HepG2 (cell line): Measurements from ENCODE around the gene STX1B. TPM values are rescaled to one million over a fixed set of nuclear protein-coding genes. Genes with fewer than 3 reads are reported as not detected.

Experiments
- BORCS8-MEF2B ChIP-seq: sonication (generic); formaldehyde crosslinking; IDR thresholded peaks from 2 replicates; pipeline ENCODE4 v1.8.0; 2022; ENCODE audit warnings: mild to moderate bottlenecking, missing genetic modification reagents
- E2F5 ChIP-seq: sonication (generic); formaldehyde crosslinking; conservative IDR thresholded peaks from 2 replicates; pipeline ENCODE4 v1.4.0; 2020; ENCODE audit warnings: missing genetic modification reagents
- GPN1 ChIP-seq: sonication (generic); formaldehyde crosslinking; IDR thresholded peaks from 2 replicates; pipeline ENCODE4 v1.5.1; 2020; ENCODE audit warnings: missing genetic modification reagents, borderline replicate concordance
- HOXA5 ChIP-seq: sonication (generic); formaldehyde crosslinking; IDR thresholded peaks from 2 replicates; pipeline ENCODE4 v1.4.0; 2020; ENCODE audit warnings: missing genetic modification reagents
- RAD51 ChIP-seq: fragments of 450-650 bp; IDR thresholded peaks from 2 replicates; pipeline ENCODE4 v1.6.1; 2016; ENCODE audit warnings: borderline replicate concordance
- SPEN ChIP-seq: sonication (generic); formaldehyde crosslinking; IDR thresholded peaks from 2 replicates; pipeline ENCODE4 v1.5.1; 2020; ENCODE audit warnings: low read depth, mild to moderate bottlenecking, missing genetic modification reagents
- TCF7L2 ChIP-seq: IDR thresholded peaks from 2 replicates; pipeline ENCODE4 v1.6.1; 2011; ENCODE audit warnings: mild to moderate bottlenecking, low read depth, low read length, moderate library complexity
- ZNF274 ChIP-seq: sonication (generic); formaldehyde crosslinking; IDR thresholded peaks from 2 replicates; pipeline ENCODE4 v1.5.1; 2020; ENCODE audit warnings: mild to moderate bottlenecking, missing genetic modification reagents
- ZNF30 ChIP-seq: sonication (generic); formaldehyde crosslinking; IDR thresholded peaks from 2 replicates; pipeline ENCODE4 v1.5.0; 2020; ENCODE audit warnings: mild to moderate bottlenecking, missing genetic modification reagents
- ZNF550 ChIP-seq: sonication (generic); formaldehyde crosslinking; IDR thresholded peaks from 2 replicates; pipeline ENCODE4 v1.4.0; 2020; ENCODE audit warnings: mild to moderate bottlenecking, missing genetic modification reagents, borderline replicate concordance
- ZNF569 ChIP-seq: sonication (generic); formaldehyde crosslinking; IDR thresholded peaks from 2 replicates; pipeline ENCODE4 v1.5.0; 2020; ENCODE audit warnings: mild to moderate bottlenecking, missing genetic modification reagents, moderate library complexity, borderline replicate concordance
- ZNF597 ChIP-seq: sonication (generic); formaldehyde crosslinking; IDR thresholded peaks from 2 replicates; pipeline ENCODE4 v1.5.0; 2020; ENCODE audit warnings: missing genetic modification reagents
- ZNF660 ChIP-seq: sonication (generic); formaldehyde crosslinking; IDR thresholded peaks from 2 replicates; pipeline ENCODE4 v1.5.1; 2020; ENCODE audit warnings: mild to moderate bottlenecking, low read depth, missing genetic modification reagents, borderline replicate concordance
- ZNF691 ChIP-seq: sonication (generic); formaldehyde crosslinking; IDR thresholded peaks from 2 replicates; pipeline ENCODE4 v1.4.0; 2020; ENCODE audit warnings: missing genetic modification reagents, low read depth, mild to moderate bottlenecking, borderline replicate concordance
- ZNF703 ChIP-seq: sonication (generic); formaldehyde crosslinking; IDR thresholded peaks from 2 replicates; pipeline ENCODE4 v1.5.1; 2020; ENCODE audit warnings: missing genetic modification reagents, mild to moderate bottlenecking, moderate library complexity, borderline replicate concordance
- ZNF780A ChIP-seq: sonication (generic); formaldehyde crosslinking; IDR thresholded peaks from 2 replicates; pipeline ENCODE4 v1.8.0; 2022; ENCODE audit warnings: mild to moderate bottlenecking, missing genetic modification reagents, moderate library complexity
- ZSCAN25 ChIP-seq: sonication (generic); formaldehyde crosslinking; IDR thresholded peaks from 2 replicates; pipeline ENCODE4 v1.8.0; 2022; ENCODE audit warnings: mild to moderate bottlenecking, missing genetic modification reagents
- polyA plus RNA-seq, 8 experiments: library from polyadenylated mRNA; depleted of rRNA in 3 of 8; stranded (reverse) in 7 of 8; unstranded in 1 of 8; fragments of >200 nt; fragmentation: Illumina TruSeq in 4 of 8; extraction: Trizol in 4 of 8; gene quantifications; 2 replicates each; pipeline versions ENCODE4 v1.2.1 to v1.2.3, GENCODE V29; 2011 to 2016; ENCODE audit warnings: low read depth in 4 of 8, missing spikeins in 1 of 8, mixed read lengths in 1 of 8; ENCODE audit not compliant: insufficient read depth in 1 of 8
- total RNA-seq, 5 experiments: library from RNA; depleted of rRNA; stranded (reverse); fragments of >200 nt; fragmentation: Illumina TruSeq; extraction: Trizol; gene quantifications; 2 replicates each; pipeline ENCODE4 v1.2.3, GENCODE V29; 2016; ENCODE audit warnings: low read depth in 1 of 5
- TF ChIP-seq, protein P1 (sequence below): sonication (generic); formaldehyde crosslinking; IDR thresholded peaks from 2 replicates; pipeline ENCODE4 v1.5.1; 2020; ENCODE audit warnings: missing genetic modification reagents, mild to moderate bottlenecking, borderline replicate concordance
- TF ChIP-seq, protein P2 (sequence below): sonication (generic); formaldehyde crosslinking; IDR thresholded peaks from 2 replicates; pipeline ENCODE4 v1.4.0; 2020; ENCODE audit warnings: mild to moderate bottlenecking, missing genetic modification reagents

The STX1B gene
- total and polyA plus RNA-seq, 2 of the 13 experiments (the other 11 are each of a cell fraction or from before 2014, with no cell fraction given), result 2.1 to 3.0 TPM

DNA sequence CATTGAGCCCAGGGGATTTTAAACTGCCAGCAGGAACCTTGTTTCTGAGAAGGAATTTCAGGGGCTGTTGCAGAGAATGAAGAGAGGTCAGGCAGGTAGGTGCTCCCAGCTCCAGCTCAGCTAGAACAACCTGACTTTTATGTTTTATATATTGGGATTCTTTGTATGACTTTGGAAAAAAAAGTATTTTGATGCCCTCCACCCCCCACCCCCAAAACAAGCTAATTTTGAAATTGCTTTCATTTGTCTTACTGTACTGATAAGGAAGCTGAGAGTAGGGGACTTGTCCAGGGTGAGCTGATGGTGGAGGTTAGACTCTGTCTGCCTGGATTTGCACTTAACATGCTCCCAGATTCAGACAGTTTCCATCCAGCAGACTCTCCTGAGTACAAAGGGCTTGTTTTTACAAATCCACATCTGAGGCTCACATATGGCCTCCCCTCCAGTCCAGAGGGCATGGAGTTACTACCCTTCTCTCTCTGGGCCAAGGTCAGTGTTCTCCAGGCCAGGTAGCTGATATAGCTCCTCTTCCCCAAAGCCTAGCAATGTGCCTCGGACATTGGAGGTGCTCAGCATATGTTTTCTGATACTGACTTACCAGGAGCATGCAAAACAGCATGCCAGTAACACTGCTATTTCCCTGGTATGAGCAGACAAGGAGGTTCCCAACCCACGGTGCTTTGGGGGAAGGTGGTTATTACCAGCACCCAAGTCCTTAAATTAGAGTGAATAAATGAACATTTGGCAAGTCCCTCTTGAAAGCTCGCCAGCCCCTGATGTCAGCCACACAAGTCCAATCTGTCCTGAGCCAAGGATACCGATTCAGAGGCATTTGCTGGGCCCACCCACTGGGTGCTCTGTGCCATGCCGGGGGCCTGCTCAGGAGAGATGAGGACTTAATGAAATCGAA is 11.3 kb downstream of the STX1B start (continued):
- TF ChIP-seq, protein P1, sequence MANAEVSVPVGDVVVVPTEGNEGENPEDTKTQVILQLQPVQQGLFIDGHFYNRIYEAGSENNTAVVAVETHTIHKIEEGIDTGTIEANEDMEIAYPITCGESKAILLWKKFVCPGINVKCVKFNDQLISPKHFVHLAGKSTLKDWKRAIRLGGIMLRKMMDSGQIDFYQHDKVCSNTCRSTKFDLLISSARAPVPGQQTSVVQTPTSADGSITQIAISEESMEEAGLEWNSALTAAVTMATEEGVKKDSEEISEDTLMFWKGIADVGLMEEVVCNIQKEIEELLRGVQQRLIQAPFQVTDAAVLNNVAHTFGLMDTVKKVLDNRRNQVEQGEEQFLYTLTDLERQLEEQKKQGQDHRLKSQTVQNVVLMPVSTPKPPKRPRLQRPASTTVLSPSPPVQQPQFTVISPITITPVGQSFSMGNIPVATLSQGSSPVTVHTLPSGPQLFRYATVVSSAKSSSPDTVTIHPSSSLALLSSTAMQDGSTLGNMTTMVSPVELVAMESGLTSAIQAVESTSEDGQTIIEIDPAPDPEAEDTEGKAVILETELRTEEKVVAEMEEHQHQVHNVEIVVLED (CRISPR knock-in tag), result no peak
- TF ChIP-seq ZNF550 (CRISPR knock-in tag) (no peak; the same call in 1 of the 2 replicates), HOXA5 (CRISPR knock-in tag) (no peak; the same call in 1 of the 2 replicates), ZNF780A (CRISPR knock-in tag) (no peak), ZNF660 (CRISPR knock-in tag) (no peak), BORCS8-MEF2B (CRISPR knock-in tag) (peak; percentile 63; the same call in 1 of the 2 replicates), TCF7L2 (no peak; the same call in 1 of the 2 replicates), ZNF597 (CRISPR knock-in tag) (no peak), ZSCAN25 (CRISPR knock-in tag) (peak; percentile 85), ZNF691 (CRISPR knock-in tag) (no peak), ZNF274 (CRISPR knock-in tag) (no peak), ZNF30 (CRISPR knock-in tag) (no peak), GPN1 (CRISPR knock-in tag) (no peak), ZNF569 (CRISPR knock-in tag) (no peak), ZNF703 (CRISPR knock-in tag) (no peak), RAD51 (no peak), E2F5 (CRISPR knock-in tag) (no peak), SPEN (CRISPR knock-in tag) (peak; percentile 85)
- TF ChIP-seq, protein P2, sequence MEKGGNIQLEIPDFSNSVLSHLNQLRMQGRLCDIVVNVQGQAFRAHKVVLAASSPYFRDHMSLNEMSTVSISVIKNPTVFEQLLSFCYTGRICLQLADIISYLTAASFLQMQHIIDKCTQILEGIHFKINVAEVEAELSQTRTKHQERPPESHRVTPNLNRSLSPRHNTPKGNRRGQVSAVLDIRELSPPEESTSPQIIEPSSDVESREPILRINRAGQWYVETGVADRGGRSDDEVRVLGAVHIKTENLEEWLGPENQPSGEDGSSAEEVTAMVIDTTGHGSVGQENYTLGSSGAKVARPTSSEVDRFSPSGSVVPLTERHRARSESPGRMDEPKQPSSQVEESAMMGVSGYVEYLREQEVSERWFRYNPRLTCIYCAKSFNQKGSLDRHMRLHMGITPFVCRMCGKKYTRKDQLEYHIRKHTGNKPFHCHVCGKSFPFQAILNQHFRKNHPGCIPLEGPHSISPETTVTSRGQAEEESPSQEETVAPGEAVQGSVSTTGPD, result peak; percentile 79; the same call in 1 of the 2 replicates
